ENCODE measurements around the gene KRTAP2-1.
"Not testable (repeated sequence)": the region's sequence is repeated elsewhere in the genome, so short reads cannot be mapped to it uniquely, and the experiment has no call there.

Gene KRTAP2-1

GRCh38 chr17:41063449-41063848, 16.3 kb upstream of the KRTAP2-1 start:
- Mint-ChIP-seq H3K4me1 (ENCODE audit: low read depth) (peaks cover 3% of the 10 kb centered on the region), H3K27ac (no peak overlapping the region), H3K4me3 (no peak overlapping the region), H3K36me3 (no peaks in the 10 kb centered on the region), H3K27me3 (peaks cover 19% of the 10 kb centered on the region), H3K9me3 (ENCODE audit: low read depth) (no peaks in the 10 kb centered on the region)

- H3K36me3 Mint-ChIP-seq: no peaks in the 10 kb centered on the region
- no peaks in the 10 kb centered on the region for H3K9me3 Mint-ChIP-seq (ENCODE audit: low read depth)
- H3K27ac Mint-ChIP-seq: no peak overlapping the region
- H3K4me3 Mint-ChIP-seq: no peak overlapping the region
- H3K4me1 Mint-ChIP-seq (ENCODE audit: low read depth): peaks cover 3% of the 10 kb centered on the region
- H3K27me3 Mint-ChIP-seq: peaks cover 26% of the 10 kb centered on the region
These were observed 14.8 kb upstream of the KRTAP2-1 start for GRCh38 chr17:41061964-41062363.

- Mint-ChIP-seq H3K36me3 (no peaks in the 10 kb centered on the region), H3K27me3 (peaks cover 30% of the 10 kb centered on the region), H3K27ac (no peak within 1 kb of the TSS), H3K4me1 (ENCODE audit: low read depth) (peaks cover 3% of the 10 kb centered on the region), H3K9me3 (ENCODE audit: low read depth) (no peaks in the 10 kb centered on the region), H3K4me3 (no peak within 1 kb of the TSS)
These were observed 13.0 kb upstream of the KRTAP2-1 start, which contains the start of gene KRTAP2-3 for GRCh38 chr17:41060052-41060604. TSS of gene KRTAP2-3 (minus strand) at chr17:41060114. CDS start at chr17:41060050, 64 bp downstream.

DNA sequence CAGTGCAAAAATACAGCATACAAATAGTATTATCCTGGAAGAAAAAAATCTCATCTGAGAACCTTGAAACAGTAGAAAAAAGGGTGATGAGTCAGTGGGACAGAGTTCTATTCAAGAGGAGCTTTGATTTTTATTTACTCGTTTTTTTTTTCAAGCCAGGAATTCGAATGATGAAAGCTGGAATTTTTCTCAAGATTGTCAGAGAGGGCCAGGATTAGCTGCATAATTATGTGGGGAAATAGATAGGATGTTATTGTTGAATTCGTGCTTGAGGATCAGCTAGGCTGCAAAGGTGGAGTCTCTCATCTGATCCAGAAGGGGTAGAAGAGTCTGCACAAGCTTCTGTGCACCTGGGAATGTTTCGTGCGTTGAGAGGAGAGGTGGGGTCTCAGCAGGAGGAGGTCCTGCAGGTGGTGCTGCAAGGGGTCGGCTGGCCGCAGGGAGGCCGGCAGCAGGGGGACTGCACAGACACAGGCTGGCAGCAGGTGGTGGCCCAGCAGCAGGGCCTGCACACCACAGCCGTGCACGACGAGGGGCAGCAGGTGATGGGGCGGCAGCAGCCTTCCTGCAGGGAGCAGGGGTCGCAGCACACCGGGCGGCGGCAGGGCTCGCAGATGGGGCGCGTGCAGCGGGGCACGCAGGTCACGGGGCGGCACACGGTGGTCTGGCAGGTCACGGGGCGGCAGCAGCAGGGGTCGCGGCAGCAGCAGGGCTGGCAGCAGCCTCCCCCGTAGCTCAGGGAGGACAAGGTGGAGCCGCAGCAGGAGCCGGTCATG, 12.3 kb upstream of the KRTAP2-1 start:
- H3K36me3 Mint-ChIP-seq; H3K27ac Mint-ChIP-seq; H3K4me1 Mint-ChIP-seq (ENCODE audit: low read depth); H3K9me3 Mint-ChIP-seq (ENCODE audit: low read depth); H3K4me3 Mint-ChIP-seq: not testable (repeated sequence)
- H3K27me3 Mint-ChIP-seq: peaks cover 30% of the 10 kb centered on the region

- Mint-ChIP-seq H3K36me3 (no peaks in the 10 kb centered on the region), H3K4me1 (ENCODE audit: low read depth) (peaks cover 3% of the 10 kb centered on the region), H3K9me3 (ENCODE audit: low read depth) (no peaks in the 10 kb centered on the region), H3K27me3 (peaks cover 30% of the 10 kb centered on the region), H3K4me3 (no peak overlapping the region), H3K27ac (no peak overlapping the region)
These were observed 11.6 kb upstream of the KRTAP2-1 start for GRCh38 chr17:41058741-41059140.

DNA sequence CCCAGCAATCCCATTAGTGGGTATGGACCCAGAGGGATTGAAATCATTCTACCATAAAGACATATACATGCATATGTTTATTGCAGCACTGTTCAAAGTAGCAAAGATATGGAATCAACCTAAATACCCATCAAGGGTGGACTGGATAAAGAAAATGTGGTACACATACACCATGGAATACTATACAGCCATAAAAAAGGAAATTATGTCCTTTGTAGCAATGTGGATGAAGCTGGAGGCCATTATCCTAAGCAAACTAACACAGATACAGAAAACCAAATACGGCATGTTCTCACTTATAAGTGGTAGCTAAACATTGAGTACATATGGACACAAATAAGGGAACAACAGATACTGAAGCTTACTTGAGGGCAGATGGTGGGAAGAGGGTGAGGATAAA, 10.4 kb upstream of the KRTAP2-1 start:
- Mint-ChIP-seq H3K36me3 (no peaks in the 10 kb centered on the region), H3K4me1 (ENCODE audit: low read depth) (peaks cover 3% of the 10 kb centered on the region), H3K9me3 (ENCODE audit: low read depth) (no peaks in the 10 kb centered on the region), H3K27me3 (peaks cover 30% of the 10 kb centered on the region), H3K4me3 (no peak overlapping the region), H3K27ac (no peak overlapping the region)

DNA sequence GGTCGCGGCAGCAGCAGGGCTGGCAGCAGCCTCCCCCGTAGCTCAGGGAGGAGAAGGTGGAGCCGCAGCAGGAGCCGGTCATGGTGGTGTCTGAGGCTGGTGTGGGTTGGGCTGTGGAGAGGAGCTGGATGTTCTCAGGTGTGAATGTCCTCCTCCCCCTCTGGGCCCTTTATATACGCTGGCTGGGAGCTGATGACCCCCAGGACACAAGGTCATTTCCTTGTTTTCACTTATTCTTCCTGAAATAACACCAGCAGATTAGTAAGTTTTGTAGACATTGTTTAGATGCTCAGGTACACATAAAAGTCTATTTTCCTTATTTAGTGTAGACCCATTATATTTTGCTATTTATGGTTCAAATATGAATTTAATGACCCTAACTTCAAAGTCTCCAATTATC, 8.0 kb upstream of the KRTAP2-1 start, which contains the start of gene KRTAP2-2:
Gene KRTAP2-2, minus strand, starts transcription at position 101 of the 400 bp plus-strand sequence. Its CDS starts 19 bp downstream, at position 82.
- H3K9me3 Mint-ChIP-seq (ENCODE audit: low read depth); H3K27ac Mint-ChIP-seq; H3K4me1 Mint-ChIP-seq (ENCODE audit: low read depth); H3K36me3 Mint-ChIP-seq; H3K4me3 Mint-ChIP-seq: not testable (repeated sequence)
- H3K27me3 Mint-ChIP-seq: peaks cover 16% of the 10 kb centered on the region

DNA sequence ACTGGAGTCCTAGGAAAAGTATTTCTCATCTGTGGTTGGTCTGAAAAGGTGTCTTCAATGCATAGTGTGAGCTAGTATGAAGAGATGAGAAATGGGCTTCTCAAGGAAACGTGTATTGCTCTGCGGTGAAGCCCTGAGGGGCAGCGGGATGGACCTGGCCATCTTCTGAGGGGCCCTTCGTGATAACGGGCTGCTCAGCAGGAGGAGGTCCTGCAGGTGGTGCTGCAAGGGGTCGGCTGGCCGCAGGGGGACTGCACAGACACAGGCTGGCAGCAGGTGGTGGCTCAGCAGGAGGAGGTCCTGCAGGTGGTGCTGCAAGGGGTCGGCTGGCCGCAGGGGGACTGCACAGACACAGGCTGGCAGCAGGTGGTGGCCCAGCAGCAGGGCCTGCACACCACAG, 7.4 kb upstream of the KRTAP2-1 start:
- peaks cover 14% of the 10 kb centered on the region for H3K27me3 Mint-ChIP-seq
- not testable (repeated sequence) for H3K4me1 Mint-ChIP-seq (ENCODE audit: low read depth); H3K9me3 Mint-ChIP-seq (ENCODE audit: low read depth); H3K27ac Mint-ChIP-seq; H3K36me3 Mint-ChIP-seq; H3K4me3 Mint-ChIP-seq

DNA sequence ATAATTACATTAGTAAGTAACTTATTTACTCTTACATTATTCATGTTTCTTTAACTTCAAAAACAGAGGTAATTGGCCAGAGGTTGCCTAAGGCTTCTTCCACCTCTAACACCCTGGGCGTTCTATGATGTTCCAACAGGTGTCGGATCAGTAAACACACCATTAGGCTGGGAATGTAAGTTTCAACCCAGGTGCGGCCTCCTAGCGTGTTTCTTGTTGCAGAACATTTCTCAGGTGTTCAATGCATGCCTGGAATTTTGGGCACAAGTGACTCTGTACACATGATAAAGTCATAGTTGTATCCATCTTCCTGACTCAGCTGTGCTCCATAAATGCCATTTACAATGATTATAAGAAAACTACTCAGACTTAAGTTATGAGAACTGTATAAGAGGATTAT, 6.9 kb upstream of the KRTAP2-1 start:
- no peak overlapping the region for H3K27ac Mint-ChIP-seq
- H3K4me1 Mint-ChIP-seq (ENCODE audit: low read depth): no peaks in the 10 kb centered on the region
- no peaks in the 10 kb centered on the region for H3K9me3 Mint-ChIP-seq (ENCODE audit: low read depth)
- H3K4me3 Mint-ChIP-seq: no peak overlapping the region
- peaks cover 11% of the 10 kb centered on the region for H3K27me3 Mint-ChIP-seq
- H3K36me3 Mint-ChIP-seq: no peaks in the 10 kb centered on the region

GRCh38 chr17:41052566-41052965, 5.5 kb upstream of the KRTAP2-1 start:
- Mint-ChIP-seq H3K9me3 (ENCODE audit: low read depth) (no peaks in the 10 kb centered on the region), H3K36me3 (no peaks in the 10 kb centered on the region), H3K27me3 (peaks cover 10% of the 10 kb centered on the region), H3K4me3 (no peak overlapping the region), H3K27ac (no peak overlapping the region), H3K4me1 (ENCODE audit: low read depth) (no peaks in the 10 kb centered on the region)

DNA sequence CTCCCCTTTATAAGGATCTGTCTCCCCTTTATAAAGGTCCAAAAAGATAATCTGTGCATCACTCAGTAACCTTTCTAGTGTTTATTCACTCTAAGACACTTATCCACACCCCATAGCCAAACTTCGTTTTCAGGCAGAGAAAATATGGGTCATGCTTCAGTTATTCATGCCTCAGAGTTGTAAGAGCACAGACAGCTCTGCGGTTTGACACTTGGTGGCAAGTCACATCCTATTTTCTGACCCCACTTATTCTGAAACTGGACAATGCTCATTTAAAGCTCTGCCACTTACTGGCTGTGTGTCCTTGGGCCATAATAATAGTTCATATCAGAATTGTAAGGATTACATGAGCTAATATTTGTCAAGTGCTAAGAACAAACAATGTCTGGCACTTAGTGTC, 2.0 kb upstream of the KRTAP2-1 start:
- Mint-ChIP-seq H3K36me3 (no peaks in the 10 kb centered on the region), H3K4me1 (ENCODE audit: low read depth) (peaks cover 2% of the 10 kb centered on the region), H3K4me3 (no peak overlapping the region), H3K27ac (no peak overlapping the region), H3K27me3 (peaks cover 13% of the 10 kb centered on the region), H3K9me3 (ENCODE audit: low read depth) (no peaks in the 10 kb centered on the region)

GRCh38 chr17:41048441-41048840, 1.3 kb upstream of the KRTAP2-1 start:
- Mint-ChIP-seq H3K4me1 (ENCODE audit: low read depth) (peaks cover 2% of the 10 kb centered on the region), H3K4me3 (no peak overlapping the region), H3K27ac (no peak overlapping the region), H3K27me3 (peaks cover 13% of the 10 kb centered on the region), H3K9me3 (ENCODE audit: low read depth) (peaks cover 4% of the 10 kb centered on the region), H3K36me3 (no peaks in the 10 kb centered on the region)

DNA sequence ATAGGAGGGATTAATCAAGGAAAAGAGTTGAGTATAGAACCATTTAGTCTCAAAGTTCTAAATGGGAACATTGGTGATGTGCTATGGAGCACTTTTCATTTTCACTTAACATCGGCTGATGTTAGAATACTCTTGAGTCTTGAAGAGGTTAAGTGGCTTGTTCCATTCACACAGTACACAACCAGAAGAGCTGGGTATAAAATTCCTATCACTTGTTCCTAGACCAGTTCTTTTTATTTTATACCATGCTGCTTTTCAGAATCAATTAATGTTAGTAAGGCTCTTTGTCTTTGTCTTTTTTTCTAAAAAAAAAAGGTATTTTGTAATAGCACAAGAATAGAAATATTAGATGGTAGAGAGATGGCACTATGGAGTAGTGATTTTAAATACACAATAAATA, 4.2 kb downstream of the KRTAP2-1 start:
- H3K9me3 Mint-ChIP-seq (ENCODE audit: low read depth): peaks cover 6% of the 10 kb centered on the region
- H3K4me3 Mint-ChIP-seq: no peak overlapping the region
- no peaks in the 10 kb centered on the region for H3K36me3 Mint-ChIP-seq
- H3K4me1 Mint-ChIP-seq (ENCODE audit: low read depth): peaks cover 2% of the 10 kb centered on the region
- peaks cover 12% of the 10 kb centered on the region for H3K27me3 Mint-ChIP-seq
- H3K27ac Mint-ChIP-seq: no peak overlapping the region

DNA sequence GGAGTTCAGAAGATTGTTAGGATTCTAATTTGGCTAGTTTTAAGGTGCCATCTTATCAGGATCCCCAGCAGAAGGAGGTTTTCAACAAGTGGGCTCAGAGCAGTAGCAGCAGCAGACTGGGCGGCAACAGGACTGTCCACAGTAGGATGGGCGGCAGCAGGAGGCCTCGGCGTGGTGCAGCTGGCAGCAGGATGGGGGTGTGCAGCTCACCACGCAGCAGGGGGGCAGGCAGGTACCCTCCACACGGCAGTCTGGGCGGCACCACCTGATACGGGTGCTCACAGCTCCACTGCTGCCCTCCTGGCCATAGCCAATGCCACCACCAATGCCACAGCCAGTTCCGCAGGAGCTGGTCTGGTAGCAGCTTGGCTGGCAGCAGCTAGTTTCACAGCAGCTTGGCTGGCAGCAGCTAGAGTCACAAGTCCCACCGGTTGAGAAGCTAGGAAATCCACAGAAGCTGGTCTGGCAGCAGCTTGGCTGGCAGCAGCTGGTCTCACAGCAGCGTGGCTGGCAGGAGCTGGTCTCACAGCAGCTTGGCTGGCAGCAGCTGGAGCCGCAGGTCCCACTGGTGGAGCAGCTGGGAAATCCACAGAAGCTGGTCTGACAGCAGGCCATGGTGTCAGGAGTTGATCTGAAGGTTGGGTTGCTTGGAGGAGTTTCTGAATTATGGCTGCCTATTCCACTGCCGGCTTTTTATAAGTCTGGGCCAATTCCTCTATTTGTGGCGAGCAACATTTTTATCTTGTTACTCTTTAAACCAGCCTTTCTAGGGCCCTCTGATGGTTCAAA, 6.1 kb downstream of the KRTAP2-1 start, which contains the start of gene KRTAP1-1:
Gene KRTAP1-1, minus strand, starts transcription at position 668 of the 789 bp plus-strand sequence. Its CDS starts 53 bp downstream, at position 615.
- not testable (repeated sequence) for H3K9me3 Mint-ChIP-seq (ENCODE audit: low read depth); H3K27ac Mint-ChIP-seq; H3K4me1 Mint-ChIP-seq (ENCODE audit: low read depth); H3K4me3 Mint-ChIP-seq; H3K36me3 Mint-ChIP-seq
- H3K27me3 Mint-ChIP-seq: peaks cover 11% of the 10 kb centered on the region

DNA sequence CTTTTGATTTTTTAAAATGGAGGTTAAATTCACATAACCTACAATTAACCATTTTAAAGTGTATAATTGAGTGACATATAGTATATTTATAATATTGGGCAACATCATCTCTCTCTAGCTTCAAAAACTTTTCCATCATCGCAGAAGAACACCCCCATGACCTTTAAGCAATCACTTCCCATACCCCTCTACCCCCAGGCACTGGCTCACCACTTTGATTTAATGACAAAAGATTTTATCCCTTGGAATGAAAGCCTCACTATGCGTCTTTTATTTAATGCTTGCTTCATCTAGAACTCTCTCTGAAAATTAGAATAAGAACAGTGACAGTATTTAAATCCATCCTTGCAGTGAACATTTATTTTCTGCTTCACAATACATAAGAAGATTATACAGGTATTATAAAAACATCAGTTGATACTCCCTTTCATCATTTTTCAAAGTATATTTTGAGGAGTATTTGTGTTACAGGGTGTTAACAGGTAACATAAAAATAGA, 9.2 kb downstream of the KRTAP2-1 start:
- no peaks in the 10 kb centered on the region for H3K36me3 Mint-ChIP-seq
- H3K4me3 Mint-ChIP-seq: no peak overlapping the region
- no peaks in the 10 kb centered on the region for H3K4me1 Mint-ChIP-seq (ENCODE audit: low read depth)
- no peak overlapping the region for H3K27ac Mint-ChIP-seq
- peaks cover 5% of the 10 kb centered on the region for H3K27me3 Mint-ChIP-seq
- no peaks in the 10 kb centered on the region for H3K9me3 Mint-ChIP-seq (ENCODE audit: low read depth)
